K562 (cell line): ENCODE measurements around the gene POU2AF2. TPM values are rescaled to one million over a fixed set of nuclear protein-coding genes. Genes with fewer than 3 reads are reported as not detected.

ENCODE experiments used
- ATAC-seq: fragments of 200-7000 bp; cut with Tn5 transposase; 3 replicates; pipeline ENCODE4 v1.9.1; 2020; ENCODE audit warnings: moderate library complexity
- BruUV-seq: library from RNA; stranded (reverse); fragments of 400-500 nt; replicated peaks from 2 replicates; lab custom pipeline; 2021; lab: Mats Ljungman, UMichigan
- CTCF ChIA-PET: fragments of 300-600 bp; formaldehyde crosslinking; extraction: SDS; loops from one replicate; lab custom pipeline; 2021; ENCODE audit warnings: low intra/inter-chr PET ratio; lab: Yijun Ruan, JAX
- POLR2A ChIA-PET: fragments of 300-600, 350-650 bp; sonication (Branson Sonifier 250); formaldehyde crosslinking; extraction: SDS; loops from one replicate; lab custom pipeline; 2021; ENCODE audit warnings: antibody characterized with exemption, inconsistent platforms; lab: Yijun Ruan, JAX
- DNase-seq, 4 experiments: peaks; one replicate each; pipeline versions ENCODE4 v3.0.0 to v3.0.0-alpha.2; 2011 to 2018; ENCODE audit warnings: low spot score in 3 of 4, mixed read lengths in 3 of 4; ENCODE audit errors: extremely low read depth in 1 of 4
- FAIRE-seq: peaks from 2 replicates; lab custom pipeline; 2011; peaks lifted over from hg19 to GRCh38; lab: Jason Lieb, UNC
- H2AFZ ChIP-seq: 2 replicates; pipeline ENCODE4 v1.6.0; 2011; ENCODE audit warnings: low read depth, low read length, control low read depth, inconsistent platforms
- H3K27ac ChIP-seq: fragments of 200-600 bp; 3 replicates; pipeline ENCODE4 v1.8.0; 2011; ENCODE audit warnings: low read depth, mild to moderate bottlenecking, control low read depth, inconsistent platforms, low read length, moderate library complexity, mixed read lengths; ENCODE audit errors: extremely low read depth
- H3K27me3 ChIP-seq, 2 experiments: fragments of 300-600 bp in 1 of 2; 2 replicates in 1 of 2; 3 replicates in 1 of 2; pipeline versions ENCODE4 v1.6.0 to v1.8.0; 2011; ENCODE audit warnings: inconsistent platforms in 2 of 2, low read length in 2 of 2, mild to moderate bottlenecking in 1 of 2, mixed read lengths in 1 of 2, moderate library complexity in 1 of 2; ENCODE audit not compliant: control insufficient read depth in 2 of 2, insufficient read depth in 2 of 2
- H3K36me3 ChIP-seq: fragments of 300-600 bp; 3 replicates; pipeline ENCODE4 v1.8.0; 2011; ENCODE audit warnings: mild to moderate bottlenecking, low read length, inconsistent platforms; ENCODE audit not compliant: control insufficient read depth, insufficient read depth
- H3K4me1 ChIP-seq, 2 experiments: fragments of 200-600 bp in 1 of 2; replicated peaks in 1 of 2; 2 replicates in 1 of 2; 3 replicates in 1 of 2; pipeline versions ENCODE4 v1.5.1 to v1.8.0; 2011; ENCODE audit warnings: inconsistent platforms in 2 of 2, low read length in 2 of 2, mild to moderate bottlenecking in 1 of 2, mixed read lengths in 1 of 2, moderate library complexity in 1 of 2; ENCODE audit not compliant: control insufficient read depth in 2 of 2, insufficient read depth in 2 of 2
- H3K4me2 ChIP-seq: 2 replicates; pipeline ENCODE4 v1.6.1; 2011; ENCODE audit warnings: low read length, control low read depth, inconsistent platforms, mixed read lengths; ENCODE audit not compliant: insufficient read depth
- H3K4me3 ChIP-seq: fragments of 200-600 bp; sonication (generic), shearing (Covaris generic); 2 replicates; pipeline ENCODE4 v1.5.1; 2016; ENCODE audit warnings: control low read depth, inconsistent platforms
- H3K79me2 ChIP-seq: fragments of 200-600 bp; 3 replicates; pipeline ENCODE4 v1.8.0; 2011; ENCODE audit warnings: low read length, inconsistent platforms; ENCODE audit not compliant: control insufficient read depth, insufficient read depth
- H3K9ac ChIP-seq, 2 experiments: 2 replicates each; pipeline versions ENCODE4 v1.6.0 to v1.6.1; 2011; ENCODE audit warnings: low read depth in 2 of 2, low read length in 2 of 2, control low read depth in 1 of 2, inconsistent platforms in 1 of 2, mild to moderate bottlenecking in 1 of 2, mixed read lengths in 1 of 2; ENCODE audit not compliant: insufficient read depth in 1 of 2
- H3K9me1 ChIP-seq: one replicate; pipeline ENCODE4 v1.6.0; 2011; ENCODE audit warnings: inconsistent platforms, mild to moderate bottlenecking, low read length, moderate library complexity; ENCODE audit not compliant: control insufficient read depth, insufficient read depth
- H3K9me3 ChIP-seq: replicated peaks from 2 replicates; pipeline ENCODE4 v1.5.1; 2011; ENCODE audit warnings: low read depth, low read length, inconsistent platforms; ENCODE audit not compliant: control insufficient read depth, insufficient read depth
- H4K20me1 ChIP-seq: replicated peaks from 2 replicates; pipeline ENCODE4 v1.6.1; 2011; ENCODE audit warnings: low read length, inconsistent platforms, mixed read lengths; ENCODE audit not compliant: control insufficient read depth, insufficient read depth
- ARNT ChIP-seq, 2 experiments: fragments of 450-650 bp; IDR thresholded peaks; 2 replicates each; pipeline ENCODE4 v1.6.1; 2016; ENCODE audit warnings: mild to moderate bottlenecking in 1 of 2
- CREB1 ChIP-seq, 2 experiments: sonication (generic) in 1 of 2; formaldehyde crosslinking in 1 of 2; IDR thresholded peaks; 2 replicates each; pipeline versions ENCODE4 v1.6.1 to v1.8.0; 2012 to 2022; ENCODE audit warnings: inconsistent platforms in 1 of 2, mild to moderate bottlenecking in 1 of 2, missing genetic modification reagents in 1 of 2, moderate library complexity in 1 of 2
- DDX20 ChIP-seq: fragments of 450-650 bp; IDR thresholded peaks from 2 replicates; pipeline ENCODE4 v1.6.1; 2016; ENCODE audit warnings: missing genetic modification characterization, low read depth, mild to moderate bottlenecking, missing compliant biosample characterization, moderate library complexity
- EHMT2 ChIP-seq: fragments of 450-650 bp; IDR thresholded peaks from 2 replicates; pipeline ENCODE4 v1.6.1; 2018; ENCODE audit warnings: antibody characterized with exemption
- ILK ChIP-seq: fragments of 450-650 bp; IDR thresholded peaks from 2 replicates; pipeline ENCODE4 v1.6.1; 2016; ENCODE audit warnings: missing genetic modification characterization, low read depth, mild to moderate bottlenecking, missing compliant biosample characterization, moderate library complexity, borderline replicate concordance
- NBN ChIP-seq: fragments of 450-650 bp; IDR thresholded peaks from 2 replicates; pipeline ENCODE4 v1.6.1; 2016; ENCODE audit warnings: low read depth, mild to moderate bottlenecking
- NFE2 ChIP-seq: IDR thresholded peaks from 2 replicates; pipeline ENCODE4 v1.6.1; 2014; ENCODE audit warnings: antibody characterized with exemption, low read depth
- NR2C1 ChIP-seq, 2 experiments: fragments of 450-650 bp; IDR thresholded peaks; 2 replicates each; pipeline ENCODE4 v1.6.1; 2017; ENCODE audit warnings: mild to moderate bottlenecking in 2 of 2, antibody characterized with exemption in 1 of 2, inconsistent platforms in 1 of 2, missing compliant biosample characterization in 1 of 2, missing genetic modification characterization in 1 of 2
- SAFB2 ChIP-seq: fragments of 200-400 bp; formaldehyde crosslinking; IDR thresholded peaks from 2 replicates; pipeline ENCODE4 v1.6.1; 2018; ENCODE audit warnings: borderline replicate concordance, low read length, low read depth, moderate library complexity; ENCODE audit not compliant: severe bottlenecking
- SETDB1 ChIP-seq: IDR thresholded peaks from one replicate; pipeline ENCODE4 v1.6.1; 2012; ENCODE audit warnings: low read length, control low read depth, inconsistent platforms
- SRSF1 ChIP-seq: fragments of 200-400 bp; formaldehyde crosslinking; IDR thresholded peaks from 2 replicates; pipeline ENCODE4 v1.6.1; 2017; ENCODE audit warnings: mild to moderate bottlenecking, low read depth, low read length, moderate library complexity
- ZNF124 ChIP-seq: sonication (generic); formaldehyde crosslinking; IDR thresholded peaks from 2 replicates; pipeline ENCODE4 v1.8.1; 2022; ENCODE audit warnings: missing genetic modification reagents
- ZNF668 ChIP-seq: fragments of 250-450 bp; sonication (Bioruptor Pico); IDR thresholded peaks from 2 replicates; pipeline ENCODE4 v1.8.0; 2022; ENCODE audit warnings: mild to moderate bottlenecking, inconsistent platforms
- WGBS: fragments of 100-300 bp; shearing (Covaris generic); methylation state at CpG from one replicate; pipeline ENCODE4 v1.1.6; 2016; ENCODE audit warnings: low coverage, mixed read lengths; ENCODE audit not compliant: insufficient coverage; ENCODE audit errors: missing lambda C conversion rate; 5-methylcytosine and 5-hydroxymethylcytosine counted together
- in situ Hi-C: fragments of 300-500 bp; cut with MboI; formaldehyde crosslinking; loops from 4 replicates; pipeline ENCODE4 v1.15.0; 2018; ENCODE audit warnings: inconsistent platforms, mixed read lengths
- intact Hi-C: fragments of 100-400 bp; cut with micrococcal nuclease; formaldehyde crosslinking; loops from 2 replicates; pipeline ENCODE4 v1.14.2; 2022
- polyA plus RNA-seq, 8 experiments: library from polyadenylated mRNA; depleted of rRNA in 4 of 8; stranded (reverse) in 5 of 8; unstranded in 3 of 8; fragments of >200 nt; fragmentation: Nextera tagmentation in 2 of 8; fragmentation: Illumina TruSeq in 1 of 8; extraction: Ambion mirVana in 2 of 8; extraction: Trizol in 1 of 8; gene quantifications; 2 replicates each; pipeline versions ENCODE4 v1.2.1 to v1.2.3, GENCODE V29; 2011 to 2014; ENCODE audit warnings: inconsistent platforms in 1 of 8, missing spikeins in 1 of 8
- total RNA-seq, 7 experiments: library from RNA; depleted of rRNA in 6 of 7; stranded (reverse); fragments of >200 nt in 6 of 7; fragmentation: Illumina TruSeq in 2 of 7; extraction: Trizol in 2 of 7; gene quantifications; 2 replicates each; pipeline versions ENCODE4 v1.2.1 to v1.2.3, GENCODE V29; 2011 to 2021; ENCODE audit warnings: low replicate concordance in 1 of 7
- TF ChIP-seq, protein P1 (sequence below), 2 experiments: IDR thresholded peaks; 2 replicates each; pipeline ENCODE4 v1.6.1; 2011; ENCODE audit warnings: borderline replicate concordance in 1 of 2, control low read depth in 1 of 2, low read depth in 1 of 2, low read length in 1 of 2, mild to moderate bottlenecking in 1 of 2, mixed read lengths in 1 of 2, moderate library complexity in 1 of 2; ENCODE audit not compliant: insufficient read depth in 1 of 2, insufficient read length in 1 of 2, poor library complexity in 1 of 2, severe bottlenecking in 1 of 2; ENCODE audit errors: extremely low read depth in 1 of 2
- TF ChIP-seq, protein P2 (sequence below): fragments of 450-650 bp; IDR thresholded peaks from 2 replicates; pipeline ENCODE4 v1.6.1; 2016; ENCODE audit warnings: borderline replicate concordance
- TF ChIP-seq, protein P3 (sequence below): conservative IDR thresholded peaks from 2 replicates; pipeline ENCODE4 v1.6.1; 2011; ENCODE audit warnings: low read depth, mild to moderate bottlenecking, low read length; ENCODE audit not compliant: control insufficient read depth
- TF ChIP-seq, protein P4 (sequence below): IDR thresholded peaks from 3 replicates; pipeline ENCODE4 v1.6.1; 2011; ENCODE audit warnings: borderline replicate concordance, mild to moderate bottlenecking; ENCODE audit not compliant: insufficient read length, insufficient read depth

The POU2AF2 gene
- total and polyA plus RNA-seq, 9 of the 15 experiments (the other 6 are each of a cell fraction or from before 2014, with no cell fraction given), result not detected

DNA sequence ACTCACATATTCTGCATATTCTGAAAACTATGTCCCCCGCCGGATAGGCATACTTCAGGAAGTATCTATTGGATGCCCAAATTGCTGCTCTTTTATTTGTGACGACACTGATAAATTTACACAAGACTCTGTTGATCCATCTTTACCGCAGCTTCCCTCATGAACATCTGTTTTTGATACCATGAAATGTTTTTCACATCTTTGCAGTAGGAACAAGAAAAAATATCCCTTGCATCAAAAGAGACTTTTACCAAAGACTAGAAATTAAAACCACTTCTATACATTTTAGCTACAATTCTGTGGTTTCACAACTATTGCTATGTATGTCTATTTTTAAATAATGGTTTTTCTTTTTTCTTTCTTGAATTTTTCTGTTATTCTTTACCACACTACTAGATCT is 15.3 kb downstream of the POU2AF2 start:
- Histone ChIP-seq H3K9ac (no peak overlapping the region), H2AFZ (no peak overlapping the region), H3K79me2 (no peaks in the 10 kb centered on the region), H3K4me3 (no peak overlapping the region), H3K9me1 (no peaks in the 10 kb centered on the region), H3K4me1 (no peaks in the 10 kb centered on the region), H3K27me3 (no peaks in the 10 kb centered on the region), H3K4me2 (no peak overlapping the region), H3K9me3 (no peaks in the 10 kb centered on the region)
- DNase-seq (no peak), ATAC-seq (no peak)
- 3% methylated on average over 4 of the region's 4 CpGs for WGBS
- in situ Hi-C loops, result no loop called here
- BruUV-seq, result no TSS peak
- POLR2A ChIA-PET, result interaction anchor here (1.1 kb wide), 1 partner anchor 9 kb away, joined by 3 read pairs; no protein-coding TSS in a partner anchor
- TF ChIP-seq, protein P1, sequence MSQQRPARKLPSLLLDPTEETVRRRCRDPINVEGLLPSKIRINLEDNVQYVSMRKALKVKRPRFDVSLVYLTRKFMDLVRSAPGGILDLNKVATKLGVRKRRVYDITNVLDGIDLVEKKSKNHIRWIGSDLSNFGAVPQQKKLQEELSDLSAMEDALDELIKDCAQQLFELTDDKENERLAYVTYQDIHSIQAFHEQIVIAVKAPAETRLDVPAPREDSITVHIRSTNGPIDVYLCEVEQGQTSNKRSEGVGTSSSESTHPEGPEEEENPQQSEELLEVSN (IDR thresholded peaks at IDR 0.05; ENCODE audit: borderline replicate concordance in 1 of 2, extremely low read depth in 1 of 2, insufficient read depth in 1 of 2, insufficient read length in 1 of 2, low read depth in 1 of 2, low read length in 1 of 2, poor library complexity in 1 of 2, severe bottlenecking in 1 of 2), result no peak
- TF ChIP-seq DDX20, result no peak
- TF ChIP-seq ILK (tag), result no peak
- no peak for TF ChIP-seq CREB1 (IDR thresholded peaks at IDR 0.05)
- no peak for TF ChIP-seq CREB1 (CRISPR knock-in tag; IDR thresholded peaks at IDR 0.05)
- TF ChIP-seq ZNF124 (CRISPR knock-in tag), result no peak
- TF ChIP-seq, protein P2, sequence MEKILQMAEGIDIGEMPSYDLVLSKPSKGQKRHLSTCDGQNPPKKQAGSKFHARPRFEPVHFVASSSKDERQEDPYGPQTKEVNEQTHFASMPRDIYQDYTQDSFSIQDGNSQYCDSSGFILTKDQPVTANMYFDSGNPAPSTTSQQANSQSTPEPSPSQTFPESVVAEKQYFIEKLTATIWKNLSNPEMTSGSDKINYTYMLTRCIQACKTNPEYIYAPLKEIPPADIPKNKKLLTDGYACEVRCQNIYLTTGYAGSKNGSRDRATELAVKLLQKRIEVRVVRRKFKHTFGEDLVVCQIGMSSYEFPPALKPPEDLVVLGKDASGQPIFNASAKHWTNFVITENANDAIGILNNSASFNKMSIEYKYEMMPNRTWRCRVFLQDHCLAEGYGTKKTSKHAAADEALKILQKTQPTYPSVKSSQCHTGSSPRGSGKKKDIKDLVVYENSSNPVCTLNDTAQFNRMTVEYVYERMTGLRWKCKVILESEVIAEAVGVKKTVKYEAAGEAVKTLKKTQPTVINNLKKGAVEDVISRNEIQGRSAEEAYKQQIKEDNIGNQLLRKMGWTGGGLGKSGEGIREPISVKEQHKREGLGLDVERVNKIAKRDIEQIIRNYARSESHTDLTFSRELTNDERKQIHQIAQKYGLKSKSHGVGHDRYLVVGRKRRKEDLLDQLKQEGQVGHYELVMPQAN, result no peak
- TF ChIP-seq, protein P3, sequence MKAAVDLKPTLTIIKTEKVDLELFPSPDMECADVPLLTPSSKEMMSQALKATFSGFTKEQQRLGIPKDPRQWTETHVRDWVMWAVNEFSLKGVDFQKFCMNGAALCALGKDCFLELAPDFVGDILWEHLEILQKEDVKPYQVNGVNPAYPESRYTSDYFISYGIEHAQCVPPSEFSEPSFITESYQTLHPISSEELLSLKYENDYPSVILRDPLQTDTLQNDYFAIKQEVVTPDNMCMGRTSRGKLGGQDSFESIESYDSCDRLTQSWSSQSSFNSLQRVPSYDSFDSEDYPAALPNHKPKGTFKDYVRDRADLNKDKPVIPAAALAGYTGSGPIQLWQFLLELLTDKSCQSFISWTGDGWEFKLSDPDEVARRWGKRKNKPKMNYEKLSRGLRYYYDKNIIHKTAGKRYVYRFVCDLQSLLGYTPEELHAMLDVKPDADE, result no peak
- no peak for TF ChIP-seq NR2C1 (IDR thresholded peaks at IDR 0.05)
- no peak for TF ChIP-seq NR2C1 (tag; IDR thresholded peaks at IDR 0.05)
- no peak for TF ChIP-seq SRSF1
- TF ChIP-seq SETDB1, result no peak
- no peak for TF ChIP-seq NBN
- no peak for TF ChIP-seq NFE2
- TF ChIP-seq, protein P4, sequence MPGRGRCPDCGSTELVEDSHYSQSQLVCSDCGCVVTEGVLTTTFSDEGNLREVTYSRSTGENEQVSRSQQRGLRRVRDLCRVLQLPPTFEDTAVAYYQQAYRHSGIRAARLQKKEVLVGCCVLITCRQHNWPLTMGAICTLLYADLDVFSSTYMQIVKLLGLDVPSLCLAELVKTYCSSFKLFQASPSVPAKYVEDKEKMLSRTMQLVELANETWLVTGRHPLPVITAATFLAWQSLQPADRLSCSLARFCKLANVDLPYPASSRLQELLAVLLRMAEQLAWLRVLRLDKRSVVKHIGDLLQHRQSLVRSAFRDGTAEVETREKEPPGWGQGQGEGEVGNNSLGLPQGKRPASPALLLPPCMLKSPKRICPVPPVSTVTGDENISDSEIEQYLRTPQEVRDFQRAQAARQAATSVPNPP, result no peak
- TF ChIP-seq SAFB2, result no peak
- TF ChIP-seq ZNF668, result no peak
- no peak for TF ChIP-seq EHMT2
- no peak for TF ChIP-seq ARNT (IDR thresholded peaks at IDR 0.05)
- TF ChIP-seq, all 486 proteins: peak for 0
- intact Hi-C loops, result no loop called here
- no peak for FAIRE-seq
- no peak overlapping the region for H3K27ac ChIP-seq
- CTCF ChIA-PET, result no interaction called here
- H3K36me3 ChIP-seq, result no peaks in the 10 kb centered on the region
- H4K20me1 ChIP-seq, result no peaks in the 10 kb centered on the region
